ENCODE measurements around the gene ITGAX. TPM values are rescaled to one million over a fixed set of nuclear protein-coding genes. Genes with fewer than 3 reads are reported as not detected.
A peak's percentile ranks its signal among the peaks of the same experiment; 100 is the strongest.
"Not testable (repeated sequence)": the region's sequence is repeated elsewhere in the genome, so short reads cannot be mapped to it uniquely, and the experiment has no call there.

The ITGAX gene
- total RNA-seq, 1 donor from 2014 or later = 1.0 TPM

GRCh38 chr16:31417036-31417435 lies 62.1 kb downstream of the ITGAX start:
- H3K4me1 ChIP-seq (ENCODE audit: control insufficient read depth in 3 of 3, insufficient read depth in 3 of 3, low read length in 3 of 3); H3K9me3 ChIP-seq (ENCODE audit: control insufficient read depth in 3 of 3, low read length in 3 of 3); H3K9ac ChIP-seq (ENCODE audit: low read depth in 1 of 3, low read length in 3 of 3); H3K36me3 ChIP-seq (ENCODE audit: control insufficient read depth in 3 of 3, insufficient read depth in 3 of 3, low read length in 3 of 3); H3K4me3 ChIP-seq (ENCODE audit: low read length in 3 of 3); H3K27ac ChIP-seq (ENCODE audit: low read depth, low read length): not testable (repeated sequence)
- peaks cover 2 to 12% (median 4%) of the 10 kb centered on the region in 3 donors for H3K27me3 ChIP-seq (ENCODE audit: control insufficient read depth in 3 of 3, insufficient read depth in 3 of 3, low read length in 3 of 3)

- H3K27ac ChIP-seq (ENCODE audit: low read depth, low read length) = no peak overlapping the region
- H3K4me3 ChIP-seq (ENCODE audit: low read length in 3 of 3) = no peak overlapping the region
- H3K27me3 ChIP-seq (ENCODE audit: control insufficient read depth in 3 of 3, insufficient read depth in 3 of 3, low read length in 3 of 3) = peaks cover 3 to 12% (median 4%) of the 10 kb centered on the region in 3 donors
- no peaks in the 10 kb centered on the region for H3K36me3 ChIP-seq (ENCODE audit: control insufficient read depth in 3 of 3, insufficient read depth in 3 of 3, low read length in 3 of 3)
- no peak overlapping the region for H3K9ac ChIP-seq (ENCODE audit: low read depth in 1 of 3, low read length in 3 of 3)
- peaks cover under 1 to 9% (median 2%) of the 10 kb centered on the region in 3 donors for H3K4me1 ChIP-seq (ENCODE audit: control insufficient read depth in 3 of 3, insufficient read depth in 3 of 3, low read length in 3 of 3)
- peaks cover 0 to 2% (median 0%) of the 10 kb centered on the region in 3 donors for H3K9me3 ChIP-seq (ENCODE audit: control insufficient read depth in 3 of 3, low read length in 3 of 3)
Observed at GRCh38 chr16:31417916-31418315, 62.9 kb downstream of the ITGAX start.

- Histone ChIP-seq H3K27ac (ENCODE audit: low read depth, low read length) (no peak overlapping the region), H3K4me1 (ENCODE audit: control insufficient read depth in 3 of 3, insufficient read depth in 3 of 3, low read length in 3 of 3) (peaks cover 3 to 30% (median 9%) of the 10 kb centered on the region in 3 donors), H3K27me3 (ENCODE audit: control insufficient read depth in 3 of 3, insufficient read depth in 3 of 3, low read length in 3 of 3) (peaks cover 2 to 3% (median 3%) of the 10 kb centered on the region in 3 donors), H3K9me3 (ENCODE audit: control insufficient read depth in 3 of 3, low read length in 3 of 3) (peaks cover 0 to 2% (median 0%) of the 10 kb centered on the region in 3 donors), H3K4me3 (ENCODE audit: low read length in 3 of 3) (no peak overlapping the region), H3K36me3 (ENCODE audit: control insufficient read depth in 3 of 3, insufficient read depth in 3 of 3, low read length in 3 of 3) (no peaks in the 10 kb centered on the region), H3K9ac (ENCODE audit: low read depth in 1 of 3, low read length in 3 of 3) (no peak overlapping the region)
Observed at GRCh38 chr16:31420037-31420436, 65.1 kb downstream of the ITGAX start.

GRCh38 chr16:31421587-31421986 lies 66.6 kb downstream of the ITGAX start:
- Histone ChIP-seq H3K27me3 (ENCODE audit: control insufficient read depth in 3 of 3, insufficient read depth in 3 of 3, low read length in 3 of 3) (peaks cover 0 to 3% (median 2%) of the 10 kb centered on the region in 3 donors), H3K36me3 (ENCODE audit: control insufficient read depth in 3 of 3, insufficient read depth in 3 of 3, low read length in 3 of 3) (peaks cover 7 to 9% (median 8%) of the 10 kb centered on the region in 3 donors), H3K9ac (ENCODE audit: low read depth in 1 of 3, low read length in 3 of 3) (no peak overlapping the region), H3K9me3 (ENCODE audit: control insufficient read depth in 3 of 3, low read length in 3 of 3) (peaks cover 0 to 2% (median 0%) of the 10 kb centered on the region in 3 donors), H3K4me3 (ENCODE audit: low read length in 3 of 3) (no peak overlapping the region), H3K27ac (ENCODE audit: low read depth, low read length) (no peak overlapping the region), H3K4me1 (ENCODE audit: control insufficient read depth in 3 of 3, insufficient read depth in 3 of 3, low read length in 3 of 3) (peaks cover 12 to 44% (median 18%) of the 10 kb centered on the region in 3 donors)

- H3K9me3 ChIP-seq (ENCODE audit: control insufficient read depth in 3 of 3, low read length in 3 of 3) = no peaks in the 10 kb centered on the region
- H3K27me3 ChIP-seq (ENCODE audit: control insufficient read depth in 3 of 3, insufficient read depth in 3 of 3, low read length in 3 of 3) = peaks cover 0 to 3% (median 2%) of the 10 kb centered on the region in 3 donors
- H3K9ac ChIP-seq (ENCODE audit: low read depth in 1 of 3, low read length in 3 of 3) = peak overlapping the region in 1 of 3 donors; percentile 66
- no peak overlapping the region for H3K4me3 ChIP-seq (ENCODE audit: low read length in 3 of 3)
- H3K4me1 ChIP-seq (ENCODE audit: control insufficient read depth in 3 of 3, insufficient read depth in 3 of 3, low read length in 3 of 3) = peaks cover 15 to 48% (median 23%) of the 10 kb centered on the region in 3 donors
- H3K36me3 ChIP-seq (ENCODE audit: control insufficient read depth in 3 of 3, insufficient read depth in 3 of 3, low read length in 3 of 3) = peaks cover 9 to 14% (median 13%) of the 10 kb centered on the region in 3 donors
- peak overlapping the region; percentile 47 for H3K27ac ChIP-seq (ENCODE audit: low read depth, low read length)
Observed at GRCh38 chr16:31423241-31423640, 68.3 kb downstream of the ITGAX start.

GRCh38 chr16:31423801-31424200 lies 68.8 kb downstream of the ITGAX start:
- Histone ChIP-seq H3K4me3 (ENCODE audit: low read length in 3 of 3) (no peak overlapping the region), H3K27ac (ENCODE audit: low read depth, low read length) (peak overlapping the region; percentile 47), H3K36me3 (ENCODE audit: control insufficient read depth in 3 of 3, insufficient read depth in 3 of 3, low read length in 3 of 3) (peaks cover 9 to 14% (median 13%) of the 10 kb centered on the region in 3 donors), H3K4me1 (ENCODE audit: control insufficient read depth in 3 of 3, insufficient read depth in 3 of 3, low read length in 3 of 3) (peaks cover 19 to 51% (median 27%) of the 10 kb centered on the region in 3 donors), H3K9ac (ENCODE audit: low read depth in 1 of 3, low read length in 3 of 3) (peak overlapping the region in 1 of 3 donors; percentile 66), H3K27me3 (ENCODE audit: control insufficient read depth in 3 of 3, insufficient read depth in 3 of 3, low read length in 3 of 3) (peaks cover 0 to 3% (median 2%) of the 10 kb centered on the region in 3 donors), H3K9me3 (ENCODE audit: control insufficient read depth in 3 of 3, low read length in 3 of 3) (no peaks in the 10 kb centered on the region)

GRCh38 chr16:31427441-31428278 lies 72.7 kb downstream of the ITGAX start:
- Histone ChIP-seq H3K4me3 (ENCODE audit: low read length in 3 of 3) (peak overlapping the region; percentile 69 to 87 (median 83)), H3K4me1 (ENCODE audit: control insufficient read depth in 3 of 3, insufficient read depth in 3 of 3, low read length in 3 of 3) (peaks cover 42 to 72% (median 51%) of the 10 kb centered on the region in 3 donors), H3K27me3 (ENCODE audit: control insufficient read depth in 3 of 3, insufficient read depth in 3 of 3, low read length in 3 of 3) (peaks cover 0 to 3% (median 0%) of the 10 kb centered on the region in 3 donors), H3K9ac (ENCODE audit: low read depth in 1 of 3, low read length in 3 of 3) (peak overlapping the region; percentile 88 to 98 (median 95)), H3K9me3 (ENCODE audit: control insufficient read depth in 3 of 3, low read length in 3 of 3) (no peaks in the 10 kb centered on the region), H3K36me3 (ENCODE audit: control insufficient read depth in 3 of 3, insufficient read depth in 3 of 3, low read length in 3 of 3) (peaks cover 9 to 14% (median 13%) of the 10 kb centered on the region in 3 donors), H3K27ac (ENCODE audit: low read depth, low read length) (peak overlapping the region; percentile 99)

GRCh38 chr16:31428279-31428597 lies 73.3 kb downstream of the ITGAX start, which contains the start of gene COX6A2:
TSS of gene COX6A2 (minus strand) at chr16:31428360. CDS start at chr16:31428325, 35 bp downstream.
- Histone ChIP-seq H3K36me3 (ENCODE audit: control insufficient read depth in 3 of 3, insufficient read depth in 3 of 3, low read length in 3 of 3) (peaks cover 9 to 14% (median 13%) of the 10 kb centered on the region in 3 donors), H3K27ac (ENCODE audit: low read depth, low read length) (peak within 1 kb of the TSS; percentile 99), H3K9me3 (ENCODE audit: control insufficient read depth in 3 of 3, low read length in 3 of 3) (no peaks in the 10 kb centered on the region), H3K4me1 (ENCODE audit: control insufficient read depth in 3 of 3, insufficient read depth in 3 of 3, low read length in 3 of 3) (peaks cover 41 to 72% (median 56%) of the 10 kb centered on the region in 3 donors), H3K4me3 (ENCODE audit: low read length in 3 of 3) (peak within 1 kb of the TSS; percentile 69 to 87 (median 83)), H3K9ac (ENCODE audit: low read depth in 1 of 3, low read length in 3 of 3) (peak within 1 kb of the TSS; percentile 88 to 98 (median 95)), H3K27me3 (ENCODE audit: control insufficient read depth in 3 of 3, insufficient read depth in 3 of 3, low read length in 3 of 3) (peaks cover 0 to 3% (median 0%) of the 10 kb centered on the region in 3 donors)

GRCh38 chr16:31428638-31429247 lies 73.8 kb downstream of the ITGAX start:
- no peaks in the 10 kb centered on the region for H3K9me3 ChIP-seq (ENCODE audit: control insufficient read depth in 3 of 3, low read length in 3 of 3)
- peaks cover 42 to 72% (median 56%) of the 10 kb centered on the region in 3 donors for H3K4me1 ChIP-seq (ENCODE audit: control insufficient read depth in 3 of 3, insufficient read depth in 3 of 3, low read length in 3 of 3)
- peak overlapping the region; percentile 45 to 87 (median 80) for H3K4me3 ChIP-seq (ENCODE audit: low read length in 3 of 3)
- peaks cover 0 to 3% (median 0%) of the 10 kb centered on the region in 3 donors for H3K27me3 ChIP-seq (ENCODE audit: control insufficient read depth in 3 of 3, insufficient read depth in 3 of 3, low read length in 3 of 3)
- peaks cover 9 to 14% (median 13%) of the 10 kb centered on the region in 3 donors for H3K36me3 ChIP-seq (ENCODE audit: control insufficient read depth in 3 of 3, insufficient read depth in 3 of 3, low read length in 3 of 3)
- peak overlapping the region; percentile 88 to 98 (median 95) for H3K9ac ChIP-seq (ENCODE audit: low read depth in 1 of 3, low read length in 3 of 3)
- H3K27ac ChIP-seq (ENCODE audit: low read depth, low read length) = peak overlapping the region; percentile 99

Measured in skeletal muscle tissue (tissue), 4 donors.